Type B pancreatic cell (in vitro differentiated cells): ENCODE data around the gene NSD1. TPM values are rescaled to one million over a fixed set of nuclear protein-coding genes. Genes with fewer than 3 reads are reported as not detected.
A peak's percentile ranks its signal among the peaks of the same experiment; 100 is the strongest.

Experiments used
- DNase-seq: peaks from one replicate; pipeline ENCODE4 v3.0.0; 2021; ENCODE audit warnings: mixed read lengths; ENCODE audit not compliant: unreplicated experiment; ENCODE audit errors: extremely low spot score
- H3K27ac Mint-ChIP-seq: 2 replicates; pipeline ENCODE4 v1.8.0; 2021; ENCODE audit warnings: mild to moderate bottlenecking, mixed read lengths
- H3K27me3 Mint-ChIP-seq: 2 replicates; pipeline ENCODE4 v1.8.0; 2021; ENCODE audit warnings: mixed read lengths
- H3K36me3 Mint-ChIP-seq: 2 replicates; pipeline ENCODE4 v1.8.0; 2021; ENCODE audit warnings: mixed read lengths
- H3K4me1 Mint-ChIP-seq: one replicate; pipeline ENCODE4 v1.8.0; 2021; ENCODE audit warnings: mixed read lengths; ENCODE audit not compliant: unreplicated experiment
- H3K4me3 Mint-ChIP-seq: 2 replicates; pipeline ENCODE4 v1.8.0; 2021; ENCODE audit warnings: mild to moderate bottlenecking, mixed read lengths
- H3K9me3 Mint-ChIP-seq: 2 replicates; pipeline ENCODE4 v1.8.0; 2021; ENCODE audit warnings: mixed read lengths
- total RNA-seq: library from RNA; stranded (reverse); gene quantifications from 2 replicates; pipeline ENCODE4 v1.2.1, GENCODE V29; 2021; ENCODE audit warnings: low replicate concordance
- TF ChIP-seq, protein P1 (sequence below): fragments of 200-600 bp; sonication (generic); conservative IDR thresholded peaks from 2 replicates; pipeline ENCODE4 v1.5.0; 2021; ENCODE audit warnings: antibody characterized with exemption, mild to moderate bottlenecking

Gene NSD1
- total RNA-seq, 1 donor from 2014 or later, result 115 TPM

GRCh38 chr5:177306674-177307543 lies 173.3 kb downstream of the NSD1 start:
- peak overlapping the region; percentile 57 for H3K4me3 Mint-ChIP-seq
- TF ChIP-seq, protein P1, sequence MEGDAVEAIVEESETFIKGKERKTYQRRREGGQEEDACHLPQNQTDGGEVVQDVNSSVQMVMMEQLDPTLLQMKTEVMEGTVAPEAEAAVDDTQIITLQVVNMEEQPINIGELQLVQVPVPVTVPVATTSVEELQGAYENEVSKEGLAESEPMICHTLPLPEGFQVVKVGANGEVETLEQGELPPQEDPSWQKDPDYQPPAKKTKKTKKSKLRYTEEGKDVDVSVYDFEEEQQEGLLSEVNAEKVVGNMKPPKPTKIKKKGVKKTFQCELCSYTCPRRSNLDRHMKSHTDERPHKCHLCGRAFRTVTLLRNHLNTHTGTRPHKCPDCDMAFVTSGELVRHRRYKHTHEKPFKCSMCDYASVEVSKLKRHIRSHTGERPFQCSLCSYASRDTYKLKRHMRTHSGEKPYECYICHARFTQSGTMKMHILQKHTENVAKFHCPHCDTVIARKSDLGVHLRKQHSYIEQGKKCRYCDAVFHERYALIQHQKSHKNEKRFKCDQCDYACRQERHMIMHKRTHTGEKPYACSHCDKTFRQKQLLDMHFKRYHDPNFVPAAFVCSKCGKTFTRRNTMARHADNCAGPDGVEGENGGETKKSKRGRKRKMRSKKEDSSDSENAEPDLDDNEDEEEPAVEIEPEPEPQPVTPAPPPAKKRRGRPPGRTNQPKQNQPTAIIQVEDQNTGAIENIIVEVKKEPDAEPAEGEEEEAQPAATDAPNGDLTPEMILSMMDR, result no peak
- peak overlapping the region; percentile 78 for H3K27ac Mint-ChIP-seq

DNA sequence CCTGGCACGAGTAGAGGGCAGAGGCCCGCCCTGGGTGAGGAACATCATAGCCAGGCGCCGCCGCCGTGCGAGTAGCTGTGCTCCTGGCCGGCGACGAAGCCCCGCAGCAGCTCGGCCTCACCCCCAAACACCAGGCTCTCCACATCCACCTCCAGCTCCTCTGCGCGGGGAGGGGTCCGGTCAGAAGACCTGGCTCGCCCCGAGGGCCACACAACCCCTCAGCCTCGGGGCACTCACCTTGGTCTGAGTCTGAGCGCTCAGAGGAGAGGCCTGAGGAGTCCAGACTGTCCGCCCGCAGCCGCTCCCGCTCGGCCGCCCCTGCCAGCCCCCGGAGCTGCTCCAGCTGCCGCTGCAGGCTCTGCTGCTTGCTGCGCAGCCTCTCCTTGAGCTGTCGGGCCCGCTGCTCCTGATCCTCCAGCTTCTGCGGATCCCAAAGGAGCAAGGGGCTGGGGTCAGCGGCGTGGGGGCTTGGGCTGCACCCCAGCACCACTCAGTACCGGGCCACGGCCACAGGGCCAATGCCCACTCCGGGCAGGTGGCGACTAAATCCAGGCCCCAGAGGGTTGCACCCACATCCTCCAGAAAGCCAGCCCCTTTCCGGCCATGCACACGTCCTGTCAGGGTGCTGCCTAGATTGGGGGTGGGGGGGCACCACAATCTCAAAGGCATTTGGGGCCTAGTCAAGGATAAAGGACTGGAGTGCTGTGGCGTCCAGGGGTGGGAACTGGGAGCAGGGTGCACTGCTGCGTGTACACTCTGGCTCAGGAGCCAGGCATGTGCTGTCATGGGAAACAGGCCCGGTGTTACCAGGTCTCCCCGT lies 174.2 kb downstream of the NSD1 start:
- Mint-ChIP-seq H3K4me3 (no peak overlapping the region), H3K9me3 (no peaks in the 10 kb centered on the region), H3K27ac (no peak overlapping the region), H3K4me1 (peaks cover 30% of the 10 kb centered on the region), H3K27me3 (no peaks in the 10 kb centered on the region), H3K36me3 (peaks cover 16% of the 10 kb centered on the region)
- no peak for DNase-seq
- TF ChIP-seq, protein P1, result no peak

More at GRCh38 chr5:177306674-177307543, 173.3 kb downstream of the NSD1 start:
- no peak for DNase-seq
- peaks cover 16% of the 10 kb centered on the region for H3K36me3 Mint-ChIP-seq
- peaks cover 37% of the 10 kb centered on the region for H3K4me1 Mint-ChIP-seq
- H3K9me3 Mint-ChIP-seq, result no peaks in the 10 kb centered on the region
- no peaks in the 10 kb centered on the region for H3K27me3 Mint-ChIP-seq

- peak overlapping the region; percentile 82 for H3K4me3 Mint-ChIP-seq
- no peaks in the 10 kb centered on the region for H3K9me3 Mint-ChIP-seq
- peaks cover 30% of the 10 kb centered on the region for H3K4me1 Mint-ChIP-seq
- TF ChIP-seq, protein P1, result no peak
- DNase-seq, result no peak
- H3K36me3 Mint-ChIP-seq, result peaks cover 16% of the 10 kb centered on the region
- no peaks in the 10 kb centered on the region for H3K27me3 Mint-ChIP-seq
- H3K27ac Mint-ChIP-seq, result peak overlapping the region; percentile 66
These were observed 175.2 kb downstream of the NSD1 start for GRCh38 chr5:177308740-177309139.

DNA sequence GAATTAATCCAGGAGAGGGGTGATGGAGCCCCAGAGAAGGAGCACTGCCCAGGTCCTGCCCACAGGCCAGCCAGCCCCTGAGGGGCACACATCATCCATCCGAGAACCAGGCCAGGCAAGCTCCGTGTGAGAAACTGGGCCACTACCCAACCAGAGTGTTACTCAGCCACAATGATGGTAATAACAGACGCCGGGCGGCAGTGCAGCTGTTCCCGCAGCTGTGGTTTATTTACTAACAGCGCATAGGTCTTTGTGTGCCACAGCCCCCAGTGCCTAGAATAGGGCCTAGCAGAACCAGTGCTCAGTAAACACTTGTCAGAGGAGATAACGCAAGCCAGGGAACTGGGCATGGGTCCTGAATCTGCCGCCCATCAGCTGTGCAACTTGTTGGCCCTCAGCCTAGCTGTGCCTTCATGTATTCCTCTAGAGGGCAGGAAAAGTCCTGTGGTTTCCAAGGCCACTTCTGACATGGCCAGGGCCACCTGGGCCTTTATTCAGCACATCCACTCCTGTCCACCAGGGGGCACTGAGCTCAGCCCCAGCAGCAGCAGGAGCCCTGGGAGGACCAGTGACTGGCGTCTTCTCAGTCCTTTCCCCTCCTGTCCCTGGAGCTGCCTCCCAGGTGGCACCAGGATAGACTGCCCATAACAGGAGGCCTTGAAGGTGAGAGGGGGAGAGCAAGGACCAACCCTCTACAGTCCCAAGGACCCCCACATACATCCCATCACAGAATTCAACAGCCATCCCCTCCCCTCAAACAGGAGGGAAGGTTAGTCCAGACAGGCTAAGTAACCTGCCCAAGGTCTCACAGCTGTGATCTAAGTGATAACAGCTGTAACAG lies 176.0 kb downstream of the NSD1 start:
- H3K27ac Mint-ChIP-seq, result peak overlapping the region; percentile 82
- TF ChIP-seq, protein P1, result peak; percentile 89
- peaks cover 23% of the 10 kb centered on the region for H3K4me1 Mint-ChIP-seq
- H3K27me3 Mint-ChIP-seq, result no peaks in the 10 kb centered on the region
- peak overlapping the region; percentile 82 for H3K4me3 Mint-ChIP-seq
- peaks cover 12% of the 10 kb centered on the region for H3K36me3 Mint-ChIP-seq
- no peaks in the 10 kb centered on the region for H3K9me3 Mint-ChIP-seq
- DNase-seq, result no peak

DNA sequence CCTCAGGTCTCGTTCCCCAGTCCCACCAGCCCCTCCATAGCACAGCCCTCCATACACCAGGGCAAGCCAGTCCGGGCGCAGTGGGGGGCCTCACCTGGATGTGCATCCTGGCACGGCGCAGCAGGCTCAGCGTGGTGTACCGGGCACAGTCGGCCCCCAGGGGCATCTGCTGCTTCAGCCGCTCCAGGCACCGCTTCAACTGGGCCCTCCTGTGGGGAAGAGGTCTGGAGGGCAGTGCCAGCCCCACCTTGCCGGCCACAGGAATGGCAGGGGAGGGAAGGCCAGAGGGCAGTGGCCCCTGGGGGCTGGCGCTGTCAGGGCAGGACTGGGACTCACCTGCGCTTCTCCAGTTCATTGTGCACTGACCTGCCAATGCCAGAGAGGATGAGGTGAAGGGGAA lies 176.8 kb downstream of the NSD1 start:
- DNase-seq, result no peak
- peaks cover 12% of the 10 kb centered on the region for H3K36me3 Mint-ChIP-seq
- TF ChIP-seq, protein P1, result no peak
- H3K27ac Mint-ChIP-seq, result no peak overlapping the region
- peak overlapping the region; percentile 90 for H3K4me3 Mint-ChIP-seq
- no peaks in the 10 kb centered on the region for H3K9me3 Mint-ChIP-seq
- H3K4me1 Mint-ChIP-seq, result peaks cover 18% of the 10 kb centered on the region
- no peaks in the 10 kb centered on the region for H3K27me3 Mint-ChIP-seq
